ENCODE measurements around the gene DSEL.
A peak's percentile ranks its signal among the peaks of the same experiment; 100 is the strongest.

The DSEL gene

GRCh38 chr18:67519592-67519991 is 3.1 kb upstream of the DSEL start:
- Histone ChIP-seq H3K27me3 (peaks cover 6 to 15% (median 11%) of the 10 kb centered on the region in 11 experiments; a peak in 13 of 22 replicates), H3K9me3 (replicated peaks in 1 of 11) (no peaks in the 10 kb centered on the region), H3K36me3 (no peaks in the 10 kb centered on the region), H3K27ac (no peak overlapping the region), H3K4me1 (peaks cover 0 to 6% (median 6%) of the 10 kb centered on the region in 10 experiments; a peak in 13 of 20 replicates), H4K20me1 (no peaks in the 10 kb centered on the region), H3K4me2 (no peak overlapping the region), H3K9ac (no peak overlapping the region), H3K4me3 (no peak overlapping the region)
- no peak for TF ChIP-seq Cebpa-rat (IDR thresholded peaks at IDR 0.05)

- no peak overlapping the region for H3K9ac ChIP-seq
- H3K27me3 ChIP-seq: peaks cover 6 to 15% (median 11%) of the 10 kb centered on the region in 11 experiments; a peak in 13 of 22 replicates
- no peaks in the 10 kb centered on the region for H4K20me1 ChIP-seq
- H3K9me3 ChIP-seq (replicated peaks in 1 of 11): no peaks in the 10 kb centered on the region
- no peak overlapping the region for H3K4me3 ChIP-seq
- TF ChIP-seq Cebpa-rat (IDR thresholded peaks at IDR 0.05): no peak
- peaks cover 0 to 6% (median 6%) of the 10 kb centered on the region in 10 experiments; a peak in 13 of 20 replicates for H3K4me1 ChIP-seq
- H3K36me3 ChIP-seq: no peaks in the 10 kb centered on the region
- H3K4me2 ChIP-seq: no peak overlapping the region
- no peak overlapping the region for H3K27ac ChIP-seq
Measured at GRCh38 chr18:67518566-67518965, 2.0 kb upstream of the DSEL start.

GRCh38 chr18:67517444-67517765 is 885 bp upstream of the DSEL start:
- Histone ChIP-seq H3K4me1 (peaks cover 0 to 6% (median 6%) of the 10 kb centered on the region in 10 experiments; a peak in 13 of 20 replicates), H3K4me2 (peak overlapping the region; percentile 79 to 99 (median 90)), H3K27me3 (peaks cover 6 to 15% (median 11%) of the 10 kb centered on the region in 11 experiments; a peak in 13 of 22 replicates), H3K36me3 (no peaks in the 10 kb centered on the region), H3K27ac (no peak overlapping the region), H3K4me3 (peak overlapping the region; percentile 66 to 91 (median 84); a peak in 19 of 20 replicates), H3K9ac (peak overlapping the region in 9 of 11 experiments; percentile 38 to 73 (median 63); a peak in 12 of 22 replicates), H3K9me3 (replicated peaks in 1 of 11) (no peaks in the 10 kb centered on the region), H4K20me1 (no peaks in the 10 kb centered on the region)
- no peak for TF ChIP-seq Cebpa-rat (IDR thresholded peaks at IDR 0.05)

GRCh38 chr18:67515942-67516538 is 480 bp downstream of the DSEL start:
- no peak for TF ChIP-seq Cebpa-rat (IDR thresholded peaks at IDR 0.05)
- Histone ChIP-seq H3K4me3 (peak overlapping the region; percentile 69 to 91 (median 87)), H3K27ac (peak overlapping the region in 10 of 11 experiments; percentile 9 to 66 (median 62); a peak in 17 of 22 replicates), H4K20me1 (no peaks in the 10 kb centered on the region), H3K4me2 (peak overlapping the region; percentile 83 to 99 (median 94)), H3K36me3 (no peaks in the 10 kb centered on the region), H3K9ac (peak overlapping the region; percentile 61 to 85 (median 81)), H3K9me3 (replicated peaks in 1 of 11) (no peaks in the 10 kb centered on the region), H3K4me1 (peaks cover 0 to 6% (median 6%) of the 10 kb centered on the region in 10 experiments; a peak in 13 of 20 replicates), H3K27me3 (peaks cover 6 to 15% (median 11%) of the 10 kb centered on the region in 11 experiments; a peak in 13 of 22 replicates)

- Histone ChIP-seq H3K9ac (0 out of 22 replicates have a peak overlapping the region, but pooled peaks of 1 of the 11 experiments have one; percentile 83), H3K27ac (no peak overlapping the region), H3K27me3 (peaks cover 6 to 15% (median 11%) of the 10 kb centered on the region in 11 experiments; a peak in 13 of 22 replicates), H3K36me3 (no peaks in the 10 kb centered on the region), H4K20me1 (no peaks in the 10 kb centered on the region), H3K4me2 (peak overlapping the region in 9 of 11 experiments; percentile 83 to 99 (median 94); a peak in 12 of 22 replicates), H3K4me1 (peaks cover 0 to 6% (median 6%) of the 10 kb centered on the region in 10 experiments; a peak in 13 of 20 replicates), H3K9me3 (replicated peaks in 1 of 11) (no peaks in the 10 kb centered on the region), H3K4me3 (peak overlapping the region in 4 of 10 experiments; percentile 85 to 91 (median 90); a peak in 3 of 20 replicates)
- no peak for TF ChIP-seq Cebpa-rat (IDR thresholded peaks at IDR 0.05)
Measured at GRCh38 chr18:67514901-67515540, 1.5 kb downstream of the DSEL start.

- Histone ChIP-seq H4K20me1 (no peaks in the 10 kb centered on the region), H3K9me3 (replicated peaks in 1 of 11) (no peaks in the 10 kb centered on the region), H3K4me1 (peaks cover 0 to 6% (median 6%) of the 10 kb centered on the region in 10 experiments; a peak in 13 of 20 replicates), H3K4me3 (no peak overlapping the region), H3K36me3 (no peaks in the 10 kb centered on the region), H3K4me2 (no peak overlapping the region), H3K27ac (no peak overlapping the region), H3K27me3 (peaks cover 6 to 15% (median 11%) of the 10 kb centered on the region in 11 experiments; a peak in 13 of 22 replicates), H3K9ac (no peak overlapping the region)
- no peak for TF ChIP-seq Cebpa-rat (IDR thresholded peaks at IDR 0.05)
Measured at GRCh38 chr18:67514465-67514864, 2.1 kb downstream of the DSEL start.

GRCh38 chr18:67513280-67513679 is 3.2 kb downstream of the DSEL start:
- H4K20me1 ChIP-seq: no peaks in the 10 kb centered on the region
- peaks cover 6 to 15% (median 11%) of the 10 kb centered on the region in 11 experiments; a peak in 13 of 22 replicates for H3K27me3 ChIP-seq
- H3K9ac ChIP-seq: no peak overlapping the region
- peaks cover 0 to 4% (median 0%) of the 10 kb centered on the region in 11 experiments; a peak in 2 of 22 replicates for H3K9me3 ChIP-seq (replicated peaks in 1 of 11)
- no peak overlapping the region for H3K27ac ChIP-seq
- no peak for TF ChIP-seq Cebpa-rat (IDR thresholded peaks at IDR 0.05)
- peaks cover 0 to 6% (median 6%) of the 10 kb centered on the region in 10 experiments; a peak in 13 of 20 replicates for H3K4me1 ChIP-seq
- no peak overlapping the region for H3K4me2 ChIP-seq
- H3K36me3 ChIP-seq: no peaks in the 10 kb centered on the region
- no peak overlapping the region for H3K4me3 ChIP-seq

GRCh38 chr18:67511840-67512239 is 4.7 kb downstream of the DSEL start:
- TF ChIP-seq Cebpa-rat (IDR thresholded peaks at IDR 0.05): no peak
- H3K4me3 ChIP-seq: no peak overlapping the region
- no peak overlapping the region for H3K4me2 ChIP-seq
- H3K9me3 ChIP-seq (replicated peaks in 1 of 11): peaks cover 0 to 4% (median 0%) of the 10 kb centered on the region in 11 experiments; a peak in 2 of 22 replicates
- peaks cover 6 to 15% (median 11%) of the 10 kb centered on the region in 11 experiments; a peak in 13 of 22 replicates for H3K27me3 ChIP-seq
- H3K9ac ChIP-seq: no peak overlapping the region
- H3K36me3 ChIP-seq: no peaks in the 10 kb centered on the region
- H4K20me1 ChIP-seq: no peaks in the 10 kb centered on the region
- no peak overlapping the region for H3K27ac ChIP-seq
- H3K4me1 ChIP-seq: no peaks in the 10 kb centered on the region

GRCh38 chr18:67510831-67511230 is 5.7 kb downstream of the DSEL start:
- H3K4me1 ChIP-seq: no peaks in the 10 kb centered on the region
- no peak for TF ChIP-seq Cebpa-rat (IDR thresholded peaks at IDR 0.05)
- H3K9me3 ChIP-seq (replicated peaks in 1 of 11): peaks cover 0 to 4% (median 0%) of the 10 kb centered on the region in 11 experiments; a peak in 2 of 22 replicates
- H4K20me1 ChIP-seq: no peaks in the 10 kb centered on the region
- H3K4me3 ChIP-seq: no peak overlapping the region
- peaks cover 6 to 11% (median 8%) of the 10 kb centered on the region in 11 experiments; a peak in 13 of 22 replicates for H3K27me3 ChIP-seq
- no peaks in the 10 kb centered on the region for H3K36me3 ChIP-seq
- no peak overlapping the region for H3K4me2 ChIP-seq
- no peak overlapping the region for H3K27ac ChIP-seq
- no peak overlapping the region for H3K9ac ChIP-seq
